SU-DHL-6 (cell line): ENCODE data around the gene PEX3.
"Not testable (repeated sequence)": the region's sequence is repeated elsewhere in the genome, so short reads cannot be mapped to it uniquely, and the experiment has no call there.

Experiments
- H2AFZ ChIP-seq: fragments of 200-600 bp; sonication (generic); 2 replicates; pipeline ENCODE4 v1.6.1; 2014; ENCODE audit warnings: low read depth, mild to moderate bottlenecking, moderate library complexity, mixed read lengths, antibody characterized with exemption, low read length; ENCODE audit not compliant: severe bottlenecking
- H3F3A ChIP-seq: fragments of 200-600 bp; shearing (Covaris generic); 2 replicates; pipeline ENCODE4 v1.6.0; 2016; ENCODE audit warnings: antibody characterized with exemption, mild to moderate bottlenecking; ENCODE audit not compliant: insufficient read depth
- H3K27ac ChIP-seq: fragments of 200-600 bp; sonication (generic); 2 replicates; pipeline ENCODE4 v1.5.1; 2016; ENCODE audit warnings: low read depth, mild to moderate bottlenecking, low read length, moderate library complexity, mixed read lengths
- H3K27me3 ChIP-seq: fragments of 200-600 bp; sonication (generic), shearing (Covaris generic); 2 replicates; pipeline ENCODE4 v1.6.0; 2014; ENCODE audit warnings: mild to moderate bottlenecking, low read length
- H3K36me3 ChIP-seq: fragments of 200-600 bp; sonication (generic); 2 replicates; pipeline ENCODE4 v1.6.1; 2014; ENCODE audit warnings: mild to moderate bottlenecking, low read length, mixed read lengths
- H3K4me2 ChIP-seq: fragments of 300-600, 200-600 bp; shearing (Covaris generic), sonication (generic); 2 replicates; pipeline ENCODE4 v1.6.0; 2014; ENCODE audit warnings: low read length, low read depth, mild to moderate bottlenecking; ENCODE audit not compliant: poor library complexity, severe bottlenecking
- H3K4me3 ChIP-seq: fragments of 200-600 bp; sonication (generic); 2 replicates; pipeline ENCODE4 v1.5.1; 2014; ENCODE audit warnings: antibody characterized with exemption, low read length, mild to moderate bottlenecking, mixed read lengths; ENCODE audit not compliant: insufficient read depth, poor library complexity, severe bottlenecking
- H3K79me2 ChIP-seq: fragments of 200-600 bp; sonication (generic); 2 replicates; pipeline ENCODE4 v1.6.1; 2014; ENCODE audit warnings: mild to moderate bottlenecking, low read length, moderate library complexity; ENCODE audit not compliant: insufficient read depth
- H3K9ac ChIP-seq: fragments of 200-600 bp; sonication (generic); 2 replicates; pipeline ENCODE4 v1.7.0; 2014; ENCODE audit warnings: mild to moderate bottlenecking, low read length
- H3K9me2 ChIP-seq: fragments of 200-600 bp; sonication (generic); replicated peaks from 2 replicates; pipeline ENCODE4 v1.6.1; 2014; ENCODE audit warnings: low read length; ENCODE audit not compliant: insufficient read depth
- H3K9me3 ChIP-seq: fragments of 200-600 bp; sonication (generic); 2 replicates; pipeline ENCODE4 v1.6.1; 2014; ENCODE audit warnings: low read length, mixed read lengths; ENCODE audit not compliant: insufficient read depth
- H4K20me1 ChIP-seq: fragments of 200-600 bp; sonication (generic); 2 replicates; pipeline ENCODE4 v1.6.1; 2014; ENCODE audit warnings: low read depth, mild to moderate bottlenecking, antibody characterized with exemption, low read length, moderate library complexity, mixed read lengths
- EZH2phosphoT487 ChIP-seq: fragments of 200-600 bp; sonication (generic), shearing (Covaris generic); conservative IDR thresholded peaks from 2 replicates; pipeline ENCODE4 v1.6.1; 2018; ENCODE audit warnings: mild to moderate bottlenecking, antibody characterized with exemption, low read length, moderate library complexity, mixed read lengths
- TF ChIP-seq, protein P1 (sequence below): fragments of 200-600 bp; sonication (generic); IDR thresholded peaks from one replicate; pipeline ENCODE4 v1.5.1; 2017; ENCODE audit warnings: antibody characterized with exemption, mild to moderate bottlenecking, low read length, moderate library complexity; ENCODE audit not compliant: insufficient read depth, poor library complexity, severe bottlenecking

Gene PEX3

DNA sequence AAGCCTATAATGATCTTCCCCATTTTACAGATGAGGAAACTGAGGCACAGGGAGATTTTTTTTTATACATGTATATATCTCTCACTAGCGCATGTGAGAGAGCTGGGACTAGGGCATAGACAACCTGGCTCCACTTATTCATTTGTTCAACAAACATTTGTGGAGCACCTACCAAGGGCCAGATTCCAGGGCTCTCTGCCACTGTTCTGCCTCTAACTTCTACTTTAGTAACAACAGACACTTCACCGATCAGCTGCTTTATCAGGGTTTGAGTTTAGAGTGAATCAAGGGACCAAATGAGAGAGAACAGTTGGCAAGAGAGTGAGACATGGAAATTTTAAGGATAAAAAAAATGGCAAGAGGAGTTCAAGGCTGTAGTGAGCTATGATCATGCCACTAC is 7.5 kb upstream of the PEX3 start:
- Histone ChIP-seq H3K36me3 (peaks cover 9% of the 10 kb centered on the region), H4K20me1 (no peaks in the 10 kb centered on the region; the same call in 1 of the 2 replicates), H3K9me2 (no peaks in the 10 kb centered on the region), H3K4me2 (no peak overlapping the region), H3K27me3 (no peaks in the 10 kb centered on the region), H2AFZ (no peak overlapping the region), H3K79me2 (peaks cover 61% of the 10 kb centered on the region), H3F3A (no peaks in the 10 kb centered on the region), H3K27ac (no peak overlapping the region), H3K4me3 (no peak overlapping the region), H3K9me3 (no peaks in the 10 kb centered on the region), H3K9ac (no peak overlapping the region)
- TF ChIP-seq EZH2phosphoT487 = no peak
- TF ChIP-seq, protein P1, sequence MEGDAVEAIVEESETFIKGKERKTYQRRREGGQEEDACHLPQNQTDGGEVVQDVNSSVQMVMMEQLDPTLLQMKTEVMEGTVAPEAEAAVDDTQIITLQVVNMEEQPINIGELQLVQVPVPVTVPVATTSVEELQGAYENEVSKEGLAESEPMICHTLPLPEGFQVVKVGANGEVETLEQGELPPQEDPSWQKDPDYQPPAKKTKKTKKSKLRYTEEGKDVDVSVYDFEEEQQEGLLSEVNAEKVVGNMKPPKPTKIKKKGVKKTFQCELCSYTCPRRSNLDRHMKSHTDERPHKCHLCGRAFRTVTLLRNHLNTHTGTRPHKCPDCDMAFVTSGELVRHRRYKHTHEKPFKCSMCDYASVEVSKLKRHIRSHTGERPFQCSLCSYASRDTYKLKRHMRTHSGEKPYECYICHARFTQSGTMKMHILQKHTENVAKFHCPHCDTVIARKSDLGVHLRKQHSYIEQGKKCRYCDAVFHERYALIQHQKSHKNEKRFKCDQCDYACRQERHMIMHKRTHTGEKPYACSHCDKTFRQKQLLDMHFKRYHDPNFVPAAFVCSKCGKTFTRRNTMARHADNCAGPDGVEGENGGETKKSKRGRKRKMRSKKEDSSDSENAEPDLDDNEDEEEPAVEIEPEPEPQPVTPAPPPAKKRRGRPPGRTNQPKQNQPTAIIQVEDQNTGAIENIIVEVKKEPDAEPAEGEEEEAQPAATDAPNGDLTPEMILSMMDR = no peak

GRCh38 chr6:143447865-143448264 is 2.7 kb upstream of the PEX3 start:
- not testable (repeated sequence) for H3K4me3 ChIP-seq, H3K27ac ChIP-seq, H4K20me1 ChIP-seq, H3K9me3 ChIP-seq, H3K36me3 ChIP-seq, H3K27me3 ChIP-seq, H3K9ac ChIP-seq, H2AFZ ChIP-seq, H3K9me2 ChIP-seq, H3K4me2 ChIP-seq
- H3K79me2 ChIP-seq = peaks cover 81% of the 10 kb centered on the region
- H3F3A ChIP-seq = peaks cover 12% of the 10 kb centered on the region

DNA sequence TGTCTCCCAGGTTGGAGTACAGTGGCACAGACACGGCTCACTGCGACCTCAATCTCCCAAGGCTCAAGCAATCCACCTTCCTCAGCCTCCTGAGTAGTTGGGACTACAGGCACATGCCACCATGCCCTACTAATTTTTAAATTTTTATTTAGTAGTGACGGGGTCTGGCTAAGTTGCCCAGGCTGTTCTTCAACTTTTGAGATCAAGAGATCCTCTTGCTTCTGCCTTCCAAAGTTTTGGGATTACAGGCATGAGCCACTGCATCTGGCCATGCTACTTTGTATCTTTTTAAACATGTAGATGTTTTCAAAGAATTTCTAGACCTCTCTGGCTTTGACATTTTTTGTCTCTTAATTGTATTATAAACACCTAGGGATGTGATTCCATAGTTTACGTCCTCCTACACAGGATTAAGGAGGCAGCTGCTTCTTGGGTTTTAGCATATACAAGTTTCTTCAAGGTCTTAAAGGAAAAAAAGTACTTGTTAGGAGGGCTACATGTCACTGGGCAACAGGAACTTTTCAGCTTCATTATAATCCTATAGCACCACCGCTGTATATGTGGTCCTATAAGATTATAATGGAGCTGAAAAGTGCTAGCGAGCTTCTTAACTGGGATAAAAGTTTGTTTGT is 1.4 kb upstream of the PEX3 start:
- Histone ChIP-seq H3K27me3 (no peaks in the 10 kb centered on the region), H3K4me2 (peak overlapping the region; percentile 80), H3K9ac (peak overlapping the region; percentile 93), H4K20me1 (no peaks in the 10 kb centered on the region; the same call in 1 of the 2 replicates), H3F3A (peaks cover 12% of the 10 kb centered on the region), H3K79me2 (peaks cover 82% of the 10 kb centered on the region), H3K4me3 (peak overlapping the region; percentile 92), H3K9me3 (no peaks in the 10 kb centered on the region), H2AFZ (peak overlapping the region; percentile 87), H3K36me3 (peaks cover 2% of the 10 kb centered on the region), H3K27ac (no peak overlapping the region), H3K9me2 (no peaks in the 10 kb centered on the region)
- TF ChIP-seq EZH2phosphoT487 = no peak
- TF ChIP-seq, protein P1 = no peak

DNA sequence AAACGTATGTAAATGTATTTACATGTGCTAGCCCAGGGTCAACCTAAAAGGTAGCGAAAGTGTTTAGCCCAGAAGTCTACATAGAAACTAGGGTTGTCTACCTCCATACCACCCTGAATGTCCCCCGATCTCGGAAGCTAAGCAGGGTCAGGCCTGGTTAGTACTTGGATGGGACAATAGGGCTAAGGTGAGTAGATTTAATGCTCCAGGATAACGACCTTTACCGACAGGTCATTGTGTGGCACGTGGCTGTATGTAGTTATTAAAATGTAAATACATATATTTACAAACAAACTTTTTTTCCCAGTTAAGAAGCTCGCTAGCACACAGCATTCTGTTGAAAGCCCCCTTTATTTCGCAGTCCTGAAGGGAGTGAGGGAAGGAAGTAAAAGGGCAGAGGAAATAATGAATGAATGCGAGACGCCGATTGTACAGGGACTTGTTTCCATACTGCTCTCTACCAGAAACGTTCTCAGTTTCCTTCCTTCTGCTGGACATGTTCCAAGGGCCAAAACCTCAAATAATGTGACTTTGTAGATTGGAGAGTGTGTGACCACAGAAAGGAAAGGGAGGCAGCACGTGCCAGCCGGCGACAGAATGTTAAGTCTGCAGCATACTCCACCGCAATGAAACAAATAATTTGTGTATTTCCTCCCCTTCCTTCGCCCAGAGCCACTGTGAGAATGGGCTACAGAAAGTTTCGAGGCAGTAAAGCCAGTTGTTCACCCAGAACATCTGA is 722 bp upstream of the PEX3 start:
- H3K4me3 ChIP-seq = peak overlapping the region; percentile 92
- no peaks in the 10 kb centered on the region for H3K9me3 ChIP-seq
- H3K79me2 ChIP-seq = peaks cover 84% of the 10 kb centered on the region

More for the DNA sequence above, 722 bp upstream of the PEX3 start:
- TF ChIP-seq, protein P1 = no peak
- TF ChIP-seq EZH2phosphoT487 = no peak
- Histone ChIP-seq H2AFZ (peak overlapping the region; percentile 87), H3K9me2 (no peaks in the 10 kb centered on the region), H3K27ac (peak overlapping the region; percentile 71), H4K20me1 (no peaks in the 10 kb centered on the region; the same call in 1 of the 2 replicates), H3F3A (peaks cover 12% of the 10 kb centered on the region), H3K9ac (peak overlapping the region; percentile 93), H3K36me3 (peaks cover 6% of the 10 kb centered on the region), H3K4me2 (peak overlapping the region; percentile 80), H3K27me3 (no peaks in the 10 kb centered on the region)
